HG03095 (cell line): Measurements from ENCODE around the gene ST7L.

ENCODE experiments used
- ATAC-seq: cut with Tn5 transposase; IDR thresholded peaks from one replicate; pipeline ENCODE4 v1.9.1; 2021; ENCODE audit warnings: moderate library complexity; ENCODE audit not compliant: unreplicated experiment

The ST7L gene

DNA sequence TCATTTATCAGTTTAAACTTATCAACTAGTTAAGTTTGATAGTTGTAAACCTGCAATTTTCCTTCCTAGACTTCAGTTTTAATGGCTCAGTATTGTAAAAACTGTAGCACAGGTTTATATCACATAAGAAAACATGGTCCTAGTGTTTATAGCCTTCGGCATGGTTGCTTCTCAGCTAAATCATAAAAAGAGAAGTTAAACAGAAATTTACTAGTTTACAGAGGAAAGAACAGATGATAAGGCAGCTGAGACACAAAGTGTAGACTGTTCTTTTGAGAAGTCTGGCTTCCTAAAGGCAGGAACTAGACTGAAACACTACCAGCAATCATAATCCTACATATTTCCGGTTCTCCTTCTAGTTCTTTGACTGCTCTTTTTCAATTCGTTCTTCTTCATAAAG is 70.4 kb downstream of the ST7L start:
- ATAC-seq: no peak

- no peak for ATAC-seq
Observed at GRCh38 chr1:112546076-112546475, 72.9 kb downstream of the ST7L start.

DNA sequence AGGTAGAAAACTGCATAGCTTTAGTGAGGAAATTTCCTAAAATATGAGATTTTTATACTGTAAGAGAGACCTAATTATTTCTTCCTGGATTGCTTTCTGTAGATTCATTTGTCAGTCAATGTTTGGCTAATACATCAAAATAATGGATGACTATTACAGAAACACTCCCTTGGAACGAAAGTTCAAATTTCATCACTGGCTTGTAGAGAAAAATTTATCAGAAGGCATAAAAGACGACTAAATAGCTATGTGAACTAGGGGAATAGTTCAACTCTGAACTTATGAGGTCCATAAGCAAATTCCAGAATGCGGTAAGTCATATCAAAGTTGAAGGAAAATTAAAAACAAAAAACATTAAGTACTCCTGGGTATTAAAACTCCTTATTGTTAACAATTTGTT is 74.2 kb downstream of the ST7L start:
- no peak for ATAC-seq

DNA sequence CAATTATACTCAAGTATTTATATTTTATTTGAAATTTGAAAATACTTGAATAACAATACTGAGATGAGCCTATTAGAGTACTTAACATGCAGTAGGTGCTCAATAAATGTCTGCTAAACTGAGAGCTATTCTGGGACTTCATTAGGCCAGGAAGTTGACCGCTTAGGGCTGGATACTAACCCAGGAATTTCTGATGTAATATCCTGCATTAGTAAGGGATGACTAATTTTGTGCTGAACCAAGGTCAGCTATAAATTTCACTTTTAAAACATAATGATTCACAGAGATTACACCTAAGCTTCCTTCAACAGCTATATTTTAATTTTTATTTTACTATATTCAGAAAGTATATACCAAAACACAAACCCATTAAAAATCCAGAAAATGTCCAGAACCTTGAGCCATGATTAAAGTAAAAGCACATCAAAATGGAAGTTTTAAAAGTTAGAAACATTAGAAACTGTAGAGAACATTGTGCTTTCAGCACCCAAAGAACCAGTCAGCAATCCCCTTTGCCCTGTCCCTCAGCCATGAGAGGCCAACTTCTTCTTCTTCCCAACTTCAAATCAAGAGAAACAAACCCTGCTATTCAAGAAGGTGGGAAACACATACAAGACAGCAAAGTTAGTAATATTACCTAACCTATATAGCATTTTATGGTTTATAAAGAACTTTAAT is 74.8 kb downstream of the ST7L start:
- no peak for ATAC-seq

- no peak for ATAC-seq
Observed at GRCh38 chr1:112542206-112542973, 76.6 kb downstream of the ST7L start.

DNA sequence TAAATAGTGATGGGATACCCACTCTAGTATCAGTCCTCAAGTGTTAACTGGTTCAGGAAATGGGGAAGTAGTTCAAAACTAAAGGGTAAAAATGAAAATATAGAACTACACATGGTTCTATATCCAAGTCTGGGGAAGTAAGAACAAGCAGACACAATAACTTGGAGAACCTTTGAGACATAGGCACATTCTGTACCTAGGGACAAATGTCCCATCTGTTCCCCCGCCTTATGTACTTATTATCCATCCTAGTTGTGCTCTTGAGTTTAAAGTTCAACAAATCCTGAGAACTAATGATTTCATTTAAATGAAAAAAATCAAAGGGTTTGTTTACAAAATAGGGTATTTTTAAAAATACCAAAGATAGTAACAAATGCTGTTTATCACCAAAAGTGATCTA is 77.6 kb downstream of the ST7L start:
- ATAC-seq: no peak

DNA sequence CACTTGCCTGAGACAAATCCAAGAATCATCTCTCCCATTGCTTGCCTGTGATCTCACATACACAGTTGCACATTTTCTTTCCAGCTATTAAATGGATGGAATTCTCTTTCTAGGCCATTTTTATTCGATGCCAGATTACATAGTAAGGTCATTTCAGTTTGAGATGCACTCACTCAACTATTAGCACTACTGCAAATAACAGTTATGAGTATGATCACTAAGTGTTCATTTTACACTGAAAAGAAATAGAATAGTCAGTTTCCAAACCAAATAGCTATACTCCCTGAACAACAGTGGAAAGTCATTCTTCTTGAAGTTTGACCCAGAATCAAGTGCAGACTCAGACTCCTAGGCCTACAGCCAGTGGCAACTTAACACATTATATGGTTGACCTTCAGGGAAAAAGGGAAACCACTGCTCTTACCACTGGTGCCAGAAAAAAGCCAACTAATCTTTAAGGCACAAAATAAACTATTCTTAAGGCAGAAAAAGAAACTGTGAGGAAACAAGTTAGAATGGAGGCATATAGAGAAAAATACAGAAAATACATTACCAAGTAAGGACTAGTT is 78.6 kb downstream of the ST7L start:
- no peak for ATAC-seq

- no peak for ATAC-seq
Observed at GRCh38 chr1:112538883-112539282, 80.1 kb downstream of the ST7L start.

- ATAC-seq: no peak
Observed at GRCh38 chr1:112537456-112537855, 81.5 kb downstream of the ST7L start.

DNA sequence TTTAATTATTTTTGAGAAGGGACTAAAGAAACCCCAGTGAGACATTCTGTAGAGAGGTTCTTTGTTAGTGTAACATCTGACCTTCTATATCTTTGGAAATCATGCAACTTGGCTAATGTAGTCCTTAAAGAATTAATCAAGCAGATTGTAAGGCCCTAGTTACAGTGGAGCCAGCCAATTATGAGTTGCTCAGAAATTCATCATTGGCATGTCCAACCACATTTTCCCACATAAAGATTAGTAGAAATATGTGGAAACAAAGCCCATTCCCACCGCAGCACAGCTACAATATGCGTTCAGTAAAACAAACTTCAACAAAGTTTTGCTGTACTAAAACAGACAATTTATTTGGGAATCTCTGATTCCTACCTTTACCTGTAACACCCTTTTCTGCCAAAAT is 82.4 kb downstream of the ST7L start:
- no peak for ATAC-seq

DNA sequence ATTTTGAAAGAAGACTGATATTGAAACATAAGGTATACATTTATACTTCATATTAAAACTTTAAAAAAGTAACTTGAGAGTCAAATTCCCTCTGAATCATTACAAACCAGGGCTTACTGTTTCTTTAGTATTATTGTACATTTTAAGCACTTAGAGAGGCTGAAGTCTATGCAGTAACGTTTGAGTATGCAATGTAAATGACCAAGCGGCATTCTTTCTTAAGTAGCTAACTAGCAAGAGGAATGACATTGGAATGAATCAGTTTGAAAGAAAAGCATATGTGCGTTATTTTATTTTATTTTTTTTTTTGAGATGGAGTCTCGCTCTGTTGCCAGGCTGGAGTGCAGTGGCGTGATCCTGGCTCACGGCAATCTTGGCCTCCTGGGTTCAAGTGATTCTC is 85.9 kb downstream of the ST7L start:
- ATAC-seq: no peak

- no peak for ATAC-seq
Observed at GRCh38 chr1:112532064-112532463, 86.9 kb downstream of the ST7L start.

GRCh38 chr1:112530832-112531231 is 88.1 kb downstream of the ST7L start:
- ATAC-seq: no peak

DNA sequence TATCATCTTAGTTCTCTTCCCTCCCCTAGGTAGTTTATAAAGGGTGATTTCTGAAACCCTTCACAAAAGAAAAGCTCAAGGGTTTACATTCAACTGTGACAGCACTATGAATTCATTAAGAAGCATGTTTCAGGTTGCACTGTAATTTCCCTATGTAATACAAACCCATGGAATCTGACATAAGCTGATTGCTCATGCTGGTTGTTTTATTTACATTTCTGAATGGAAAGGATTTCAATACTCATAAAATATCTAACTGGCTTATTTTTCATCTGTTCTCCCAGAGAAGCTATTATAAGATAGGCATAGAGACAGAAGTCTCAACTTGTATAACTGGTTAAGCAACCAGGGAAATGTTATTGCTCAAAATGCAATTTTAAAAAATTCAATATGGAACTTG is 89.6 kb downstream of the ST7L start:
- ATAC-seq: no peak

GRCh38 chr1:112528076-112528475 is 90.9 kb downstream of the ST7L start:
- ATAC-seq: no peak

DNA sequence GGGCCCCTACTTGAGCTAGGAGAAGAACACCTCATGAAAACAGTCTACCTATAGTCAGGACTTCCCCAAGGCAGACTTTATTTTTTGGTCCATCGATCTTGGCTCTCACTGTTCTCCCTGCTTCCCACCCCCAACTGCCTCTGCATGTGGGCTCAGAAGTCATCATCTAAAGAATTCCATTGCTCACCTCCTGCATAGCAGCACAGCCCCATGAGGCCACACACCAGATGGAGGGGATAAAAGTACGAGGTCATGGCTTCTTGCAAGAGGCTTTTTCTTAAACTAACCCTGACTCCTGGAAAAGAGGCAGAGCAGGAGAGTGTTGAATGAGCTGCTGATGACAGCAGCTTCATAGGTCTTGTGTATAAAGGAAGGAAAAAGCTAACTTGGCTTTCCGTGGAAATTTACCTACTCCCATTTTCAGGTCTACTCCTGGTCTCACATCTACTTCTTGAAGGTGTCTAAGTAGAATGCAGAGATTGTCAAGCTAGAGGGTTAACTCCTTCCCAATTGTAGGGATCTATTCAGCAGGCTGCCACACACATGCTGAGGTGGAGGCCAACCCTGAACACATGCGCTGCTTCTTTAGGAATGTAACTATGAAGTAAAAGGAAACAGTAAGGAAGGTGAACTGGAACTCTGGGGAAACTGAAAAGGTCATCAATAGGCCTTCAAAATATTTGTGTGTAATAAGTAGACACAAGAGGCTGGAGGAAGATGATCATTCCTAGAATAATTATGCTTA is 91.5 kb downstream of the ST7L start:
- no peak for ATAC-seq

DNA sequence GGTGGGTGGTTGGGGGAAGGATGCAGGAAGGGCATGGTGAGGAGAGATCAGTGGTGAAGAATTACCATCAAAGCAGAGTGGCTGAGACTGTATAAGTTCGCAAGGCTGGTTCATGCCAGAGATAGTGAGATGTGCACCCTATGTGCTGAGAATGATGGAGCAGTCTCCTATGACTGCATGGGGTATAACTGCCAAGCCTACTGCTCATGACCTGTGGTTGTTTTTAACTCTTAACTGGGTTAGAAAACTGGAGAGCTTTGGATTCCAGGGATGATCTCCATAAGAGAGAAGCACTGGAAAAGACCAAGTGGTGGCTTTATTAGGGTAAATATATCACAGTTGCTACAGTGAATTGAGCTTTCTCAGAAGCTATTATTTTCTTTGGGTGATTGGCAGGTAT is 94.0 kb downstream of the ST7L start:
- no peak for ATAC-seq

- ATAC-seq: no peak
Observed at GRCh38 chr1:112524251-112524650, 94.7 kb downstream of the ST7L start.

- ATAC-seq: no peak
Observed at GRCh38 chr1:112522621-112523020, 96.3 kb downstream of the ST7L start.

GRCh38 chr1:112520166-112520565 is 98.8 kb downstream of the ST7L start:
- ATAC-seq: no peak

DNA sequence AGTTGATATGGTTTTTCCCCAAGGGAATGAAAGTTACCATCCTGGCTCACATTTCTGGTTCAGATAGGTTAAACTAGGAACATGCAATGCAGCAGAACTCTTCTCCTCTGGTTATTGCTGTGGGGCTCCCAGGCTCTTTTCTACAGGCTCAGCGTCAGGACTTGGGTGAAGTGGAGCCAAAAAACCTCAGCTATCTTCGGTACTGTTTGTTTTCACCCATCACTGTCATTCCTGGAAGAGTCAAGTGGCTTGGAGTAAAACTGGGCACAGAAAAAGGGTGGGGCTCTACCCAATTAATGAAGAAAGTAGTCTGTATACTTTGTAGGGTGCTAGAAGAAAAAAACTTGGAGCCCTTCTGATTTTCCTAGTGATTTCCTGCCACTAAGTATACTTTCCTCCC is 100.8 kb downstream of the ST7L start:
- no peak for ATAC-seq

- ATAC-seq: no peak
Observed at GRCh38 chr1:112517646-112518045, 101.3 kb downstream of the ST7L start.
